Gastroesophageal sphincter (tissue), 4 donors: ENCODE measurements around the gene PLCZ1. TPM values are rescaled to one million over a fixed set of nuclear protein-coding genes. Genes with fewer than 3 reads are reported as not detected.
"Not testable (repeated sequence)": the region's sequence is repeated elsewhere in the genome, so short reads cannot be mapped to it uniquely, and the experiment has no call there.

ENCODE experiments used
- ATAC-seq: fragments of 150-250 bp; one replicate; pipeline ENCODE4 v1.9.1; 2016; ENCODE audit warnings: mild to moderate bottlenecking, moderate library complexity
- H3K27ac ChIP-seq, 4 donors: fragments of 200-600 bp; sonication (generic) in 3 of 4; 1 replicate in 3 of 4; 2 replicates in 1 of 4; pipeline ENCODE4 v1.5.1; 2016 to 2019
- H3K27me3 ChIP-seq: fragments of 200-600 bp; sonication (generic); one replicate; pipeline ENCODE4 v1.5.1; 2019
- H3K36me3 ChIP-seq, 2 donors: fragments of 200-600 bp; sonication (generic); one replicate each; pipeline ENCODE4 v1.5.1; 2019; ENCODE audit warnings: control low read depth in 1 of 2
- H3K4me1 ChIP-seq, 3 donors: fragments of 200-600 bp; sonication (generic); 1 replicate in 2 of 3; 2 replicates in 1 of 3; pipeline ENCODE4 v1.5.1; 2016 to 2019; ENCODE audit warnings: control low read depth in 2 of 3
- H3K4me3 ChIP-seq, 2 donors: fragments of 200-600 bp; sonication (generic); one replicate each; pipeline ENCODE4 v1.5.1; 2019; ENCODE audit warnings: mild to moderate bottlenecking in 1 of 2, moderate library complexity in 1 of 2
- H3K9me3 ChIP-seq, 3 donors: fragments of 200-600 bp; sonication (generic); one replicate each; pipeline ENCODE4 v1.5.1; 2017 to 2019; ENCODE audit warnings: control low read depth in 2 of 3
- CTCF ChIP-seq, 4 experiments: fragments of 200-600 bp in 2 of 4; fragments of 450-650 bp in 2 of 4; sonication (generic) in 1 of 4; IDR thresholded peaks; one replicate each; pipeline ENCODE4 v1.5.1; 2017 to 2019; ENCODE audit warnings: antibody characterized with exemption in 4 of 4, mild to moderate bottlenecking in 2 of 4, moderate library complexity in 2 of 4
- EP300 ChIP-seq: sonication (generic); formaldehyde crosslinking; IDR thresholded peaks from one replicate; pipeline ENCODE4 v1.6.1; 2017; ENCODE audit warnings: antibody characterized with exemption, mild to moderate bottlenecking
- POLR2A ChIP-seq, 2 donors: fragments of 450-650 bp; IDR thresholded peaks; one replicate each; pipeline ENCODE4 v1.6.1; 2017; ENCODE audit warnings: antibody characterized with exemption in 2 of 2, mild to moderate bottlenecking in 2 of 2, moderate library complexity in 1 of 2
- POLR2AphosphoS5 ChIP-seq: sonication (generic); formaldehyde crosslinking; IDR thresholded peaks from one replicate; pipeline ENCODE4 v1.6.1; 2017; ENCODE audit warnings: antibody characterized with exemption
- WGBS, 2 donors: methylation state at CpG; one replicate each; pipeline ENCODE4 v1.1.5; 2018; ENCODE audit warnings: low coverage in 1 of 2; 5-methylcytosine and 5-hydroxymethylcytosine counted together
- total RNA-seq, 4 donors: library from RNA; depleted of rRNA; stranded (reverse); fragments of >200 nt; gene quantifications; one replicate each; pipeline ENCODE4 v1.1.0, GENCODE V29; 2016

PLCZ1 gene
- total RNA-seq, 4 donors from 2014 or later: 0.93 TPM; not detected in 3

GRCh38 chr12:18703911-18704310, 33.9 kb downstream of the PLCZ1 start:
- Histone ChIP-seq H3K4me1 (no peaks in the 10 kb centered on the region), H3K27me3 (no peaks in the 10 kb centered on the region), H3K36me3 (no peaks in the 10 kb centered on the region), H3K27ac (no peak overlapping the region), H3K9me3 (no peaks in the 10 kb centered on the region), H3K4me3 (no peak overlapping the region)
- 61 to 79% methylated on average over 2 of the region's 2 CpGs for WGBS, 2 donors
- TF ChIP-seq EP300 (no peak), CTCF (IDR thresholded peaks at IDR 0.05) (no peak), POLR2AphosphoS5 (no peak), POLR2A (IDR thresholded peaks at IDR 0.05) (no peak)
- no peak for ATAC-seq

GRCh38 chr12:18703321-18703720, 34.5 kb downstream of the PLCZ1 start:
- H3K36me3 ChIP-seq: no peaks in the 10 kb centered on the region
- no peak overlapping the region for H3K4me3 ChIP-seq
- no peak for ATAC-seq
- no peaks in the 10 kb centered on the region for H3K27me3 ChIP-seq
- no peaks in the 10 kb centered on the region for H3K4me1 ChIP-seq
- no peaks in the 10 kb centered on the region for H3K9me3 ChIP-seq
- 38 to 51% methylated on average over 2 of the region's 2 CpGs for WGBS, 2 donors
- no peak overlapping the region for H3K27ac ChIP-seq
- TF ChIP-seq CTCF (IDR thresholded peaks at IDR 0.05) (no peak), POLR2A (IDR thresholded peaks at IDR 0.05) (no peak), EP300 (no peak), POLR2AphosphoS5 (no peak)

GRCh38 chr12:18700271-18700670, 37.5 kb downstream of the PLCZ1 start:
- Histone ChIP-seq H3K27me3 (no peaks in the 10 kb centered on the region), H3K4me1 (no peaks in the 10 kb centered on the region), H3K9me3 (no peaks in the 10 kb centered on the region), H3K36me3 (no peaks in the 10 kb centered on the region), H3K27ac (no peak overlapping the region), H3K4me3 (no peak overlapping the region)
- TF ChIP-seq POLR2A (IDR thresholded peaks at IDR 0.05) (no peak), CTCF (IDR thresholded peaks at IDR 0.05) (no peak), EP300 (no peak), POLR2AphosphoS5 (peak; percentile 25)
- WGBS, 2 donors: 23 to 54% methylated on average over 1 to 2 of the region's 3 CpGs
- ATAC-seq: peak; percentile 82

GRCh38 chr12:18696971-18697602, 40.7 kb downstream of the PLCZ1 start:
- Histone ChIP-seq H3K27ac (no peak overlapping the region), H3K4me3 (no peak overlapping the region), H3K27me3 (no peaks in the 10 kb centered on the region), H3K36me3 (no peaks in the 10 kb centered on the region), H3K4me1 (no peaks in the 10 kb centered on the region), H3K9me3 (no peaks in the 10 kb centered on the region)
- TF ChIP-seq CTCF (IDR thresholded peaks at IDR 0.05) (no peak), POLR2A (IDR thresholded peaks at IDR 0.05) (no peak)
- ATAC-seq: no peak

GRCh38 chr12:18693986-18694385, 43.8 kb downstream of the PLCZ1 start:
- not testable (repeated sequence) for H3K9me3 ChIP-seq, H3K4me3 ChIP-seq, H3K27ac ChIP-seq, H3K36me3 ChIP-seq, H3K4me1 ChIP-seq, H3K27me3 ChIP-seq, ATAC-seq
- 85 to 93% methylated on average over 5 of the region's 5 CpGs for WGBS, 2 donors
